Stimulated activated CD8-positive, alpha-beta memory T cell treated with anti-CD3 and anti-CD28 coated beads, Interleukin-7, amount 100 ng/mL, for 24 hours (primary cell): ENCODE results near the gene RBM47.
"Not testable (repeated sequence)": the region's sequence is repeated elsewhere in the genome, so short reads cannot be mapped to it uniquely, and the experiment has no call there.

Experiments
- DNase-seq: peaks from one replicate; pipeline ENCODE4 v3.0.0-alpha.2; 2020; ENCODE audit warnings: low read depth

RBM47 gene

DNA sequence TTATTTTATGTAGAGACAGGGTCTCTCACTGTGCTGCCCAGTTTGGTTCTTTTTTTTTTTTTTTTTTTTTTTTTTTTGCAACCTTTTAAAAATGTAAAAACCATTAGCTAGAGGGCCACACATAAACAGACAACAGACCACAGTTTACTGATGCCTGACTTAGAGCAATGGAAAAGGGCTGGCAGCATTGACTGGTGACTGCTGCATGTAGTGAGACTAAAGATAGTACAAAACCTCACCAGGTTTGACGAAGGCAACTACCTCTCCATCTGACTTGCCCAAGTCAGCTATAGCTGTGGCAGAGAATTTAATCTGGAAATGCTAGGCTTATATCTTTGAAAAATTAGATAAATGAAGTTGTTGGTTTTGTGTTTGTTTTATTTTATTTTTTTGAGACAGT lies 102.9 kb downstream of the RBM47 start:
- DNase-seq: no peak

- no peak for DNase-seq
Measured at GRCh38 chr4:40525752-40526598, 103.7 kb downstream of the RBM47 start.

GRCh38 chr4:40524366-40525041 lies 105.2 kb downstream of the RBM47 start:
- no peak for DNase-seq

DNA sequence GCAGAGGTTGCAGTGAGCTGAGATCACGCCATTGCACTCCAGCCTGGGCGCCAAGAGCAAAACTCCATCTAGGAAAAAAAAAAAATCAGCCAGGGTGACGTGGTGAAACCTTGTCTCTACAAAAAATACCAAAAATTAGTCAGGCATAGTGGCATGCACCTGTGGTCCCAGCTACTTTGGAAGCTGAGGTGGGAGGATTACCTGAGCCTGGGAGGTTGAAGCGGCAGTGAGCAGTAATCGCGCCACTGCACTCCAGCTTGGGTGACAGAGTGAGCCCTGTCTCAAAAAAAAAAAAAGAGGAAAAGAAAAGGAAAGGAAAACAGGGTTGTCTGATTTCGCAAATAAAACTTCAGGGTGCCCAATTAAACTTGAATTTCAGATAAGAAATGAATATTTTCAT lies 106.1 kb downstream of the RBM47 start:
- no peak for DNase-seq

DNA sequence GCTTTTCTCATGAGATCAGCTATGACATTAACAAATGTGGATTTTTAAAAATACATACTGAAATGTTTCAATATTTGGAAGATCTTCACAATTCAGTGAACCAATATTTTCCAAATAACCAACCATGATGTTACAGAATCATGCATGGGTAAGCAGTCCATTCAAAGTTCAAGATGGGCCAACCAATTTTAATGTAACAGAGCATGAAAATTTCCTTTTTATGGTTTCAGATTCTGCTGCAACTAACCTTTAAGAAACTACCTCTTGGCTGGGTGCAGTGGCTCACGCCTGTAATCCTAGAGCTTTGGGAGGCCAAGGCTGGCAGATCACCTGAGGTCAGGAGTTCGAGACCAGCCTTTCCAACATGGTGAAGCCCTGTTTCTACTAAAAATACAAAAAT lies 107.7 kb downstream of the RBM47 start:
- no peak for DNase-seq

DNA sequence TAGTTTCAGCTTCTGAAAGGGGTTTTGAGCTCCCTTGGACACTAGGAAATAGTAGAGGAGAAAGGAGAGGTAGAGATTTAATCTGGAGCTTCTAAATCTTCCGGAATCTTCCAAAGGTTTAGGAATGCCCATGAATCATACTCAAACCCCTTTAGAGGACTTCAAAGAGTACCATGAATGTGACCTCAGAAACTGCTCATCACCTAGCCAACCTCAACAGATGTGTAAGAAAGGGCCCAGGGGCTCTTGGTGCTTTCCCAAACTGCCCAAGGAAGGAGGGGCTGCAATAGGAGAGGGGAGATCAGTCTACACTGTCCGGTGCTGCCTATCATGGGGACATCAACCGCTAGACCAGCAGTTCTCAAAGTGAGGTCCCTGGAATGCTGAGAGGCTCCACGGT lies 109.1 kb downstream of the RBM47 start:
- no peak for DNase-seq

GRCh38 chr4:40517081-40517480 lies 112.6 kb downstream of the RBM47 start:
- DNase-seq: not testable (repeated sequence)

DNA sequence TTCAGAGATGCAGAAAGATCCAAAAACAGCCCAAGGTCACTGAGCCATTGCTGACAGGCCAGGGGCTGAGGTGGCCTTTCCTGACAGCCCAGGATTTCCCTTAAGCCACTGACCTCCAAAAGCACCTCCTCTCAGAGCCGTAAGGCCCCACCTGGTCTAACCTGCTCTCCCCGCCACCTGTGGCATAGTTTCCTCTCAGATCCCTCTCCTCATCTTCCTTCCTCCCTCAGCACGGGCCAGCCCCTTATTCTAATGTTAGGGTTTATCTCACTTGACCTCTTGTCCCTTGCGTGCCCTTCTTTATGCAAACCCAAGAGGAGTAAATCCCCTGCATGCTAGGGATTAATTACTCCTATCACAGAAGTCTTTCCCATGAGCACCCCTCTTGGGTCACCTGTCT lies 113.0 kb downstream of the RBM47 start:
- no peak for DNase-seq

- no peak for DNase-seq
Measured at GRCh38 chr4:40515398-40516293, 114.0 kb downstream of the RBM47 start.

GRCh38 chr4:40515037-40515397 lies 114.6 kb downstream of the RBM47 start:
- DNase-seq: no peak

- DNase-seq: no peak
Measured at GRCh38 chr4:40514497-40514951, 115.1 kb downstream of the RBM47 start.

GRCh38 chr4:40511036-40511614 lies 118.5 kb downstream of the RBM47 start:
- no peak for DNase-seq

DNA sequence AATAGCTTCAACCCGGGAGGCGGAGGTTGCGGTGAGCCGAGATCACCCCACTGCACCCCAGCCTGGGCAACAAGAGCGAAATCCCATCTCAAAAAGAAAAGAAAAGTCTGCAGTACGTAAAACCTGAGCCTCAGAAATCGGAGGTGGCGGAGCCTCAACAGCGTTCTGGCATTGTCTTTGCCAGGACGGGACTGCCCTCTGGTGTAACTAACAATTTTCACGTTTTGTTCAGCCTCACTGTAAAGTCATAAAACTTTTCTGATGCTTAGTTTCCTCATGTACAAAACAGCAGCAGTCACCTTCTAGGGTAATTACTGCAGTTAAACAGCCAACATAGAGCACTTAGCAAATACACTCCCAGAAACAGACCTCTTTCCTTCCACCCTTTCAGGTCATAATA lies 121.7 kb downstream of the RBM47 start:
- DNase-seq: no peak

DNA sequence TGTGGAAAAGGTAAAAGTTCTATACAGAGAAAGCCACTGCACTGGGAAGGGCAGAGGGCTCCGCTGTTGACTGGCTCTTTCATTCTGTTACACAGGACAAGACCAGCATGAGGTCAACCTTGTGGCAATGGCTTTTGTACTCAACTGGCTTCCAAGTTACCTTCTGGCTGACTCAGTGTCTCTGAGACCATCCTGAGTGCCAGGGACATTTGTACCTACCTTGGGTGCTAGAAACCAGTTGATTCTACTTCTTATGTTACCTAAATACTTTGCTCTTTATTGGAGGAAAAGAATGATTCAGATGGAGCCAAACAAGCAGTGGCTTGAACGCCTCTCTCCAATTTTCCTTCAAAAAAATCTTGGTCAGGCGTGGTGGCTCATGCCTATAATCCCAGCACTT lies 123.2 kb downstream of the RBM47 start:
- DNase-seq: no peak

DNA sequence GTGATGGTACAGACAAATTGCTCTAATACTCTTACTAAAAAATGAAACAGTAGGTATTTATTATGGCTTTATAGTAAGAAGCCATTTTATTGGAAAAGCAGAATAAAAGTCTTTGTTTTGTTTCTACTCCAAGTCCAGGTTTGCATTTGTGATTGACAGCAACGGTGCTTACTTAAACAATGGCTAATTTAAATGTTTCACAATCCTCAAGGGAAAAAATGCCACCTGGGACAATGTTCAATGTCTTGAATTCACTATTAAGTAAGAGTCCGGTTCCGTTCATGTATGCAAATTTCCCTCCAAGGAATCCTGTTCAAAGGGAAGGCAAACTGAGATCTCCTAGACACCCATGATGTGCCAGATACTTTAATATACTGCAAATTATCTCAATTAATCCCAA lies 123.6 kb downstream of the RBM47 start:
- no peak for DNase-seq

DNA sequence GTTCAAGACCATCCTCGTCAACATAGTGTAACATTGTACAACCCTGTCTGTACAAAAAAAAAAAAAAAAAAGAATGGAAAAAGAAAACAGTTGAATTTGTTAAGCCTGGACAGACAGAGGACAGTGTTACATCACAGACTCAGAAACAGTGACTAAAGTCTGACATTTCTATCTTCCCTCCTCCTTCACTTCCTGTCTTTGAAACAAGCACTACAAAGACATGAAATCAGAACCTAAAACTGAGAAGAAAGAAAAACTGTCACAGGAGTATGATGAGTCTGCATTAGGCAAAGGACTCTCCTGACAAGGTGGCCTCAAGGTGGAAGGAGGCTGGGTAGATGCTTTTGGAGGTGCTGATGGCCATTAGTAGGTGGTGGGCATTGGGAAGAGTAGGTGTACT lies 126.7 kb downstream of the RBM47 start:
- DNase-seq: no peak

DNA sequence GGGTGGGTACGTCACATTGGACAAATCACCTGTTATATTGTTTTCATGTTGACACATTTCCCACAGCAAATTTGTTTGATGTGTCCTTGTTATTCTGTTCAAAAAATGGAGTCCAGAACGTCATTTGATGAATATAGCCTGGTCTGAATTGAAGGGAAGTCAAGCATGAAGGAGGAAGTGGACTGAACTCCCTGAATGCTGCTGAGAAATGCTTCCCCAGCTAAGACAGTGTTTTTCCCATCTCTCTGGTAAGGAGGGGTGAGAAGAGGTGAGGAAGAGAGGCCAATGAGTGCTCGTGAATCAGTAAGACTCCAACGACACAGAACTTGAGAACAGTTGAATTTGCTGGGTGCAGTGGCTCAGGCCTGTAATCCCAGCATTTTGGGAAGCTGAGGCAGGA lies 127.4 kb downstream of the RBM47 start:
- DNase-seq: no peak

GRCh38 chr4:40500781-40501180 lies 128.9 kb downstream of the RBM47 start:
- DNase-seq: no peak

GRCh38 chr4:40493160-40493559 lies 136.5 kb downstream of the RBM47 start:
- DNase-seq: no peak

- DNase-seq: no peak
Measured at GRCh38 chr4:40492691-40493090, 137.0 kb downstream of the RBM47 start.

GRCh38 chr4:40490481-40490880 lies 139.2 kb downstream of the RBM47 start:
- DNase-seq: no peak

- DNase-seq: no peak
Measured at GRCh38 chr4:40489961-40490360, 139.7 kb downstream of the RBM47 start.
